GM19397 (cell line): ENCODE data around the gene DCC.

Experiments
- ATAC-seq: cut with Tn5 transposase; IDR thresholded peaks from one replicate; pipeline ENCODE4 v1.9.1; 2021; ENCODE audit warnings: mild to moderate bottlenecking, moderate library complexity; ENCODE audit not compliant: unreplicated experiment

The DCC gene, protein sequence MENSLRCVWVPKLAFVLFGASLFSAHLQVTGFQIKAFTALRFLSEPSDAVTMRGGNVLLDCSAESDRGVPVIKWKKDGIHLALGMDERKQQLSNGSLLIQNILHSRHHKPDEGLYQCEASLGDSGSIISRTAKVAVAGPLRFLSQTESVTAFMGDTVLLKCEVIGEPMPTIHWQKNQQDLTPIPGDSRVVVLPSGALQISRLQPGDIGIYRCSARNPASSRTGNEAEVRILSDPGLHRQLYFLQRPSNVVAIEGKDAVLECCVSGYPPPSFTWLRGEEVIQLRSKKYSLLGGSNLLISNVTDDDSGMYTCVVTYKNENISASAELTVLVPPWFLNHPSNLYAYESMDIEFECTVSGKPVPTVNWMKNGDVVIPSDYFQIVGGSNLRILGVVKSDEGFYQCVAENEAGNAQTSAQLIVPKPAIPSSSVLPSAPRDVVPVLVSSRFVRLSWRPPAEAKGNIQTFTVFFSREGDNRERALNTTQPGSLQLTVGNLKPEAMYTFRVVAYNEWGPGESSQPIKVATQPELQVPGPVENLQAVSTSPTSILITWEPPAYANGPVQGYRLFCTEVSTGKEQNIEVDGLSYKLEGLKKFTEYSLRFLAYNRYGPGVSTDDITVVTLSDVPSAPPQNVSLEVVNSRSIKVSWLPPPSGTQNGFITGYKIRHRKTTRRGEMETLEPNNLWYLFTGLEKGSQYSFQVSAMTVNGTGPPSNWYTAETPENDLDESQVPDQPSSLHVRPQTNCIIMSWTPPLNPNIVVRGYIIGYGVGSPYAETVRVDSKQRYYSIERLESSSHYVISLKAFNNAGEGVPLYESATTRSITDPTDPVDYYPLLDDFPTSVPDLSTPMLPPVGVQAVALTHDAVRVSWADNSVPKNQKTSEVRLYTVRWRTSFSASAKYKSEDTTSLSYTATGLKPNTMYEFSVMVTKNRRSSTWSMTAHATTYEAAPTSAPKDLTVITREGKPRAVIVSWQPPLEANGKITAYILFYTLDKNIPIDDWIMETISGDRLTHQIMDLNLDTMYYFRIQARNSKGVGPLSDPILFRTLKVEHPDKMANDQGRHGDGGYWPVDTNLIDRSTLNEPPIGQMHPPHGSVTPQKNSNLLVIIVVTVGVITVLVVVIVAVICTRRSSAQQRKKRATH (N-terminal part only)

DNA sequence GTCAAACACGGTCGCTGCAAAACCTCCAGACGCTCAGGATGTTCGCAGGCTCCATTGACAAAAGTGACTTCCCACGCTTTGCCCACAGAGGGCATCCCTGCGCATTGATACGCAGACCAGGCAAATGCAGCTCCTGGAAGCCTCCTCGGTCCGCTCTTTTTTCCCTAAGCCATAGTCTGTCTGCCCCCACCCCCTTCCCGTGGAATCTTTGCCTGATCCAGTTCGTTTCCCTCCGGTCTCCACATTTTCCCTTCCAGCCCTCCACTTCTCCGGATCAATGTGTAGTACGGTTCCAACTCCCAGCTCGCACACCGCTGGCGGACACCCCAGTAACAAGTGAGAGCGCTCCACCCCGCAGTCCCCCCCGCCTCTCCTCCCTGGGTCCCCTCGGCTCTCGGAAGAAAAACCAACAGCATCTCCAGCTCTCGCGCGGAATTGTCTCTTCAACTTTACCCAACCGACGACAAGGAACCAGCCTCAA lies at the start of gene DCC:
Gene DCC (plus strand): TSS at position 307 of the 481 bp plus-strand sequence. CDS start 591 bp downstream, outside the sequence.
- peak; percentile 58 for ATAC-seq

DNA sequence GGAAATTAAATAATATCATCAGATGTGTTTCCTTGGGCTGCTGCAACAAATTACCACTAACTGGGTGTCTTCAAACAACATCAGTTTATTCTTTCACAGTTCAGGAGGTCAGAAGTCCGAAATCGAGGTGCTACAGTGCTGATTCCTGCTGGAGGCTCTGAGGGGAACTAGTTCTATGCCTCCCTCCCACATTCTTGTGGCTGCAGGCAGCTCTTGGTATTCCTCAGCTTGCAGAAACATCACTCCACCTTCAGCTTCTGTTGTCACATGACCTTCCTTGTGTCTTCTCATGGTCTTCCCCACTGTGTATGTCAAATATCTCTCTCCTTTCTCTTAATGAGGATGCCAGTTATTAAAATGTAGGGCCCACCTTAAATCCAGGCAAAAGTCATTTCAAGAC lies 29.3 kb upstream of the DCC start:
- ATAC-seq: no peak

DNA sequence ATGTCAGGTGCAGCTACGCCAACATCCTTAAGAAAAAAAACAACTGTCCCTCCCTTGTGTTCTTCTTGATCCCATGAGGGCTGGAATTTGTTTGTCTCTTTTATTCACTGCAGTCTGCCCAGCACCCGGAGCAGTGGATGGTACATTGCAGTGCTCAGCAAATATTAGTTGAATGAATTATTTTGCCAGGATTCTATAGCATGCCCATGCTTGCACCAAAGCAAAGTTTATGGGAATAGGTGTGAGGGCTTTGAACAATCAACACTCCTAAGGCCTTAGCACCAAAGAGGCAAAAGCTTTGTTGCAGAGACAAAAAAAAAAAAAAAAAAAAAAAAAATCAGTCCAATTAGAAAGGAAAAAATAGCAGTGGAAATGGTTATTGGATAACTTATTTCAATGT lies 28.7 kb upstream of the DCC start:
- no peak for ATAC-seq

DNA sequence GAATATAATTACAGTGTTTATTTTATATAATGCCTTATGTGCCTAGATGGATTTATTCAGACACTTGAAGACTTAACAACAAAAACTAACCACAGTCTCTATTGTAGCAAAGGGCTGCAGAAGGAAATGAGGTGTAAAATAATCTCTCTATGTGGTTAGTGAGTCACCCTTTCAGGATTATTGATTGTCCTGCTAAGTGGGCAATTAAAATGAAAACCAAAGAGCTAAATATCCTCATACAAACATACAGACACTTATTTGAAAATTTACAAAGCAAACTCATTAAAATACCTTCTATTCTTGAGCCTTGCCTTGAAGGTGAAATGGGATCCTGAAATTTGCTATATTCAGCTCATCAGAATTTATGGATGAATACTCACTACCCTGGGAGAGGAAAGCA lies 27.7 kb upstream of the DCC start:
- no peak for ATAC-seq

DNA sequence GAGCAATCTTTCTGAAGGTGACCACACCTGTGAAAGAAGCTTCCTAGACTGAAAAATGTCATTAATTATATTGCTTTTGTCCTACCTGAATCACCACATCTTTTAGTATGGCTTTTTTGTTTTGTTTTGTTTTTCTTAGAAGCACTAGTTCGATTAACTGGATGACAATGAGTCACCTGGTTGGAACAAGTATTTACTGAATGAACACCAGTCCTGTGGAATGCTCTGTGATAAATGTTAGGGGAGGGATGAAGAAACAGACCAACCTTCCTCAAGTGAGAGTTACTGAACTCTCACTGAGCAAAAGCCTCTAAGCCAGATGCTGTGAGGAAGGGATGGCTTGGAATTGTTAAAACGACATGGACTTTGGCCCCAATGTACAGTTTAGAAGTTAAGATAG lies 26.8 kb upstream of the DCC start:
- ATAC-seq: no peak

DNA sequence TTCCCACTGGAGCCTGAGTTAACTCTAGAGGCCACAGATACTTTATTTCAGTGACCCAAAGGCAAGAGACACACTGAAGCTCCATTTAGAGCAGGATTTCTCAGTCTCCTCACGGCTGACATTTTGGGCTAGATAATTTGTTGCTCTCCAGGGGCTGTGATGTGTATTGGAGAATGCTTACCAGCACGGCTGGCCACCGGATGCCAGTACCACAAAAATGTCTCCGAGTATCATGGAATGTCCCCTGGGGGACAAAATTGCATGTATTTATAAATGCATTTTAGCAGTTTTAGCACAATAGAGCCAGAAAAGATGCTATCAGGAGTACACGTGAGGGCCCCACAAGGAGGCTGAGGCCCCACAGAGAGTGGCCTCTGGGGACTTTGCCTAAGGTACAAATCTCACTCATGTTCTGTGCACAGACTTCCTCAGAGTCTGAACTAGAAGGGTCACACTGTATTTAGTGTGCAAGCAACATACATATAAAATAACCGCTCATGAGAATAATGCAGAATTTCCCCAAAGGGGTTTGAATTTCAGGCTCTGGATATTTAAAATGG lies 20.5 kb upstream of the DCC start:
- no peak for ATAC-seq

DNA sequence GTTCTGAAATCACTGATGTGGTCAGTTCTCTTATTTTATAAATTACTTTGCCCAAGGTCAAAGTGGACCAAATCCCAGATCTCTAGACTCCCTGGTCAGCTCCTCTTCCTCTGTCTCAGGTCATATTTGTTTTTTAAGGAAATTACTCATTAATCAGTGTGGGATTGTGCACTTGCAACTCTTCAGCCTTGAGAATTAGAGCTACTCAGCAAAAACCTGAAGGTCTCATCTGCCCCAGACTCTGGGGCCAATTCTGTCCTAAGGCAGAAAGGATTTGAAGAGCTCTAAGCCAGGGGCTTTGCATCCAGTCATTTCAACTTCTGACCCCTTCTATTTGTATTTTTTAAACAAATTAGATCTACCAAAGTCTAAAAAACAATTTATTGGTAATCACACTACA lies 17.7 kb upstream of the DCC start:
- ATAC-seq: no peak

DNA sequence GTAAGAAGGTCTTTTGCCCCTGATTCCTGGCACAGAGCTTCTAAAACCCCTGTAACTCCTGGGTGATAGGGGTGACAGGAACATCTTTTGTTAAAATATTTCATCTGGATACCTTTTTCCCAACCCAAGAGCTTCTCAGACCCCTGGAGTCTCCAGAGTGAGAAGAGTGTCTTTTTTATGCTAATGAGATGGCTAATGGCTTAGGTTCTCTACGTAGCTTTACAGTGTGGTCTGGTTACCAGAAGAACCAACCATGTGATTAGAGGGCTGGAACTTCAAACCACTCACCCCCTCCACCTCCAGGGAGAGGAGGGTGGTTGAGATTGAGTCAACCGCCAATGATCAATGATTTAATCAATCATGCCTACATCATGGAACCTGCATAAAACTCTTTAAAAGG lies 16.2 kb upstream of the DCC start:
- ATAC-seq: no peak

DNA sequence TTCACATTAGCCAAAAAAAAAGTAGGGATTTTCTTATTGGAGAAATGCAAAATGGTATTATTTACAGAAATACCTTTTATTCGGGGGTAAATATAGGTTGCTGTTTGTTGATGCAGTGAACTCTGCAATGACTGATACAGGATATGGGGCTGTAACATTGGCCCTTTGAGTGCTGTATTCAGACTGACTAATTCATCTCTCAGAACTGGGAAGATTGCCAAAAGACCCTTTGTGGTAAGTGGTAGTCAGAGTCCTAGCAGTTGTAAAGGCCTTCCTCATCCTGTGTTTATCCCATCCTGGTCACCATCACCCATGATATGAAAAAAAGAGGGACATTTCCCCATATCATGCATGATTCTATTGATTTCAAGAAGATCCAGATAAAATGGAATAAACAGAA lies 14.0 kb upstream of the DCC start:
- no peak for ATAC-seq

DNA sequence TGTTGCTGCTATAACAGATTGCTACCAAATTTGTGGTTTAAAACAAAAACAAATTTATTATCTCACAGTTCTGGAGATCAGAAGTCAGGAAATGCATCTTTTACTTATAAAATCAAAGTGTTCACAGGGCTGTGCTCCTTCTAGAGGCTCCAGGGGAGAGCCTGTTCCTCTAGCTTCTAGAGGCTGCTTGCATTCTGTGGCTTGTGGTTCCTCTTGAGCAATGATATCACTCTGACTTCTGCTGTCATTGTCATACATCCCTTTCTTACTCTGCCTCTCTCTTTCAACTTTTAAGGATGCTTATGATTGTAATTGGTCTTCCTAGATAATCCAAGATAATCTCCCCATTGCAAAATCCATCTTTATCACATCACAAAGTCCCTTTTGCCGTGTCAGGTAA lies 6.1 kb upstream of the DCC start:
- no peak for ATAC-seq

DNA sequence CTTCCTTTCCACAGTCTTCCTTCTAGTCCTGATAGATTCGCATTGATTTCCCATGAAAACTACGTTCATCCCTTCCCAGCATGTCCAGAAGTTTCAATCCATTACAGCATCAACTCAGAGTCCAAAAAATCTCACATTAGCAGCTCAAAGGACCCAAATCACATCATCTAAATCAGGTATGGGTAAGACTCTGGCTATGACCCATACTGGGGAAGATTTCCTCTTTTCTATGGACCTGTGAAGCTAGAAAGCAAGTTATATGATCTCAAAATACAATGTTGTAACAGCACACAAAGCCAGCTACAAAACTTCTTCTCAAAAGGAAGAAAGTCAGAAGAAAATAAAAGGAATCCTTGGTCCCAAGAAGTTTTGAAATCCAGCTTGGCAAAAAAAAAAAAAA lies 5.7 kb upstream of the DCC start:
- ATAC-seq: no peak

DNA sequence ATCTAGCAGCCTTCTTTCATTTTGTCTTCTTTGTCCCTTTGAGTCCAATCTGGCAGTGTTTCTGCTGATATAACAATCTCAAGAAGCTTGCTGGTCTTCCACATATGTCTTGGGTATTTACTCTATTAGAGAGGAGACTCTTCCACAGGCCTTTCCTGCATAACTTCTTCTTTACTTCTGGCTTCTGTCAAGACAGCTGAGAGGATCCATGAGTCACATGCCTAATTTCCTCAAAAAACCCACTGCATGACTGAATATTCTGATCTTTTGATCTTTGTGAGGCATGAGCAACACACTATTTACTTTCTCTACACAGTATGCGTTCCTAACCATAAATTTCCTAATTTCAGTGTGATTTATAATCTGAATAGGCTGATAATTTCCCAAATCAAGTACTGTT lies 5.1 kb upstream of the DCC start:
- ATAC-seq: no peak

DNA sequence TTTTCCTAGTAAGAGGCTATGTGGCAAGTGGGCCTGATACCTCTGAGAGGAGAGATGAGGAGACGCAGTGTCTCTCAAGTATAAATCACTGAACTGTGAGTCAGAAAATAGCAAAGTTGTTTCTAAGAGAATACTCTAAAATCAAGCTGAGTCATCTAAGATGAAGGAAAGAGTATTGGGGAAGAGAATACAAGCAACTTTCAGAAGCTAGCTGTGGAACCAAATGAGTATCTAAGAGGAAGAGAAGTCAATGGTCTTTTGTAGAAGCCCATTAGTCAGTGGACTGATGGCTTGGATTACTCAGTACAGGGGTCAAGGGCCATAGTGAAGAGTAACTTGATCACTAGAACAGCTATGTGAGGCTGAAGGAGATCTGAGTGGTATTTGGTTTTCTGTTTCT lies 2.7 kb upstream of the DCC start:
- ATAC-seq: no peak

DNA sequence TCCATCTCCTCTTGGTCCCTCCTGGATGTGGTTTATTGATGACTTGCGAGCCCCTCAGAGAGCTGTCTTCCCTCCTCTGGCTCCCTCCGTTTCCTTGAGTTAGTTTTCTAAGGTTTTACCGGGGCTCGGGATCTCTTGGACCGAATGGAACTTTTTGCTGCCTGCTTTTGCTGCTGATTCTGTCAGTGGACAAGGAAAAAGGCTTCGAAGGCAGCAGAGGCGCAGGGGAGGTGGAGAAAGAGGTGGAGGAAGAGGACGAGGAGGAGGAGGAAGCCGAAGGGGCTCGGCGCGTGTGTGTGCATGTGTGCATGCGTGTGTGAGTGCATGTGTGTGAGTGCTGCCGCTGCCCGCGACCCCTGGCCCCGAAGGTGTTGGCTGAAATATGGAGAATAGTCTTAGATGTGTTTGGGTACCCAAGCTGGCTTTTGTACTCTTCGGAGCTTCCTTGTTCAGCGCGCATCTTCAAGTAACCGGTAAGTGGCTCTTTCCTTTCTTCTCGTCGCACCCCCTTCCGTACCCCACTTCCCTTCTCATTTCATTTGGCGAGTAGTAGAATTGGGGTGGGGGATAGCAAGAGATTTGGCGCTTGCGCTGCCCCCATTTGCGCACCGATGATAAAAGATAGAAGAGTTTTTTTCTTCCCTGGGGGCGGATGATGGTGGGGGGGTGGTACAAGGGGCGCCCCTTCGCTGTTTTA lies 557 bp downstream of the DCC start:
- ATAC-seq: no peak

DNA sequence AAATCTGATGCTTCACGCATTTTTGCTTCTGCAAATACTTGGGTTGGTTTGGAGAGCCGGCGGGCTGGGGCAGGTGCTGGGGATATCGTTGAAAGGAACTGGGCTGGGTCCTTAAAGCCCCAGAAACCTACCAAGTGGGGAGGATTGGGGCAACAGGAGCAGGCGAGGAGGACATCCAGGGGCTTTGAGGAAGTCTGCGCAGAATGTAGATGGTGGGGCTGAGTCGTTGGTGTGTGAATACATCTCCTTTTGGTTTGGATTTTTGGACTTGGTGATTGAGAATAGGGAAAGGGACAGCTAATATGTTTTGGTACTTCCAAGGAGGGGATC lies 1.1 kb downstream of the DCC start:
- no peak for ATAC-seq

DNA sequence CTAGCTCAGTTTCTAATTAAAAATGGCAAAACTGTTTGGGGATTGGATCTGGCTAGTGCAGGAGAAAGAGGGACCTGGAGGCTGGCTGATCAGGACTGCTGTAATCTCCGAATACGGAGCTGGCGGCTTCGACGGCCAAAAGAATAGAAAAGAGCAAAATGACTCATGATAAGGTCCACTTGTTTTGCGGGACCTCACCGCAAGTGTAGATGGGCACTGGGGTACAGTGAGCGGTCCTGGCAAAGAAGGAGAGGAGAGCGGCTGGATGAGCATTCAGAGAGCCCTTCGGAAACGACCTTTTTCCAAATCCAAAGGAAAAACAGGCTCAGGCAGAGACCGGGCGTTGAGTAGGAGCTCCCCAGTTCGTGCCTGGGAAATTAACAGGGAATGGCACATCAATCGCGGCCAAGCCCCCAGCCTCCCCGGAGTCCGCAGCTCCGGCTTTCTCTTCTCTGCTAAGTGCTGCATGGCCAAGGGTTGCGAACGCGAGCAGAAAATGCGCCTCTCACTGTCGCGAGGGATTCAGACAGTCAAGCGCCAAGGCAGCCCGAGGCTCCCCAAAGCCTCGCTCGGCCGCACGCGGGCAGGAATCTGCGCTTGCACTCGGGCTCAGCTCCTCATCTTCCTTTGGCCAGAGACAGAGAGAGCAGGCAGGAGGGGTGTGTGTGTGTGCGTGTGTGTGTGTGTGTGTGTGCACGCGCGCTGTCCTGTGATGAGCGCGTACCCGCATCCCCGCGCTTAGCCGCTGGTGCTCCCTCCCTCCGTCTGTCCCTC lies 1.8 kb downstream of the DCC start:
- no peak for ATAC-seq

DNA sequence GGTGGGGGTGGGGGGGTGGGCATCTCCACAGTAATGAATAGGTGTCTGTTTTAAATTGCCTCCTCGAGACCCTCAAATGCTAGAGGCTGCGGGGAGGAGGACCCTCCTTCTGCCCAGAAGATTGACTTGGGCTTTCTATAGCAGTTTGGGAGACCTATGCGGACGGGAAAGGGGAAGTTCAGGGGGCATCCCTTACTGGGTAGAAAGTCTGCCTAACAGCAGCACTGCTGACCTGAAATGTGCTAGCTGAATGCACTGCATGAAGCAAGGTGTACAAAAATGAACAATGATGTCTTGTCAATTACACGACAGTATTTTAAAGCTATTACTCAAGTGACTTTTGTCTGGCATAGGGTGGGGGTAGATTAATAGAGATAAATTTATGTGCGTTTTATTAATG lies 2.5 kb downstream of the DCC start:
- ATAC-seq: no peak

DNA sequence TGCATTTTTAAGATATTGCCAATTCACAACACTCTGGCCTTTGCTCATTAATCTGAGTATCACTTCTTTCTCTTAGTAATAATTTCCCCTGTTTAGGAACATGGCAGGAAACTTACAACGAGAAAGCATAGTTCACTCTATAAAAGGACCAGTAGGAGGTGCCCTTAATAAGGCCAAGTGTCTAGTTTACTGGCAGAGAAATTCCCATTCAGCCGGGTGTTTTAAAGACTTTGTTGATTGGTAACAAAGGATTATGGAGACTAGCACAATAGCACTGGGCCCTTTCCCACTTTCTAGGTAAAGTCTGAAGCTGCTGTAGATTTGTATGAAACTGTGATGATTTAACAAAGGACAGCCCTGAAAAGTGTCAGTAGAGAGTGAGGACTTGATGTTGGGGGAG lies 3.1 kb downstream of the DCC start:
- ATAC-seq: no peak

DNA sequence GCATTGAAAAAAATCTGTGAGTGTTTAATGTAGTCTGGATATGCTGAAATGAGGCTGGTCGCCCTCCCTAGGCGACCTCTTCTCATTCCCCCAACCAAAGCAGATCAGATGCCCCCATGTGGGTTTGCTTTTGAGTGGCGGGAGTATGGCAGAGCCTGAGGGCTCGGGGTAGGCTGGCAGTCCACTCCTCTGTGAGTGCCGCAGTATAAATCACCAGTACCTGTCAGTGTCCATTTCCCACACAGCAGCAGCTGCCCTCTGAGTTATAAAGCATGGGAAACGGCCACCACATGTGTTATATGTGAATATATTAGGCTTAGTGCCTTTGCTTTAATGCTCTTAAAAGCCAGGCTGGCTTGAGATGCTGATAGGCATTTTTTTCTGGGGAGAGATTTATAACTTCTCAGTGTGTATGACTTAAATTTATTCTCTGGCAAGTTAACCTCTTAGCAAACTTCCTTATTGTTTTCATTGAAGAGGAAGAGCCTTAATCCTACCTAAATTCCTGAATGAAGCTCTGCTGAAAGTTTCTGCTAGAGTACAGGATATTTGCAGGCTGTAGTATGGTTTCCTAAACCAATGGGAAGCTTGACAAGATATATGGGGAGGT lies 3.8 kb downstream of the DCC start:
- no peak for ATAC-seq

DNA sequence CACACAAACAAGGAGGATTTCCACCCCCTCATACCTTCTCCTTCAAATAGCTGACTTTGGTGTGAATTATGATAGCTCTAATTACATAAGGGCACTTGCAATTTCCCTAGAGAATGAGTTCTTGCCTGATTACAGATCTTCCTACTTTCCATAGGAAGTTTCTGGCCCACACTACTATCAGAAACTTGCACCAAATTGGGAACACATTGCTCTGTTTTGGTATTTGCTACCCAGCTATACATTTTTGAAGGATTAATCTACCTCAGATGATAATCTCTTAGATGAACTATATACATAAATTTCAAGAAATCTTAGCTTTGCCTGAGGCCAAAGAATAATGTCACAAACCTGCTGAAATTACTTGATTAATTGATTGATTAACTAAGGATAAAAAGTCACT lies 4.9 kb downstream of the DCC start:
- no peak for ATAC-seq
